Measurements from ENCODE around the gene RNF166. TPM values are rescaled to one million over a fixed set of nuclear protein-coding genes. Genes with fewer than 3 reads are reported as not detected.

The RNF166 gene
- total RNA-seq, 1 experiment from 2014 or later: 33.3 TPM

GRCh38 chr16:88724855-88725555 is 18.8 kb upstream of the RNF166 start:
- Mint-ChIP-seq H3K27me3 (ENCODE audit: unreplicated experiment) (no peaks in the 10 kb centered on the region), H3K9me3 (ENCODE audit: low read depth, unreplicated experiment) (no peaks in the 10 kb centered on the region), H3K4me1 (ENCODE audit: low read depth, unreplicated experiment) (no peaks in the 10 kb centered on the region), H3K4me3 (ENCODE audit: low read depth, unreplicated experiment) (no peak overlapping the region), H3K36me3 (ENCODE audit: insufficient read depth, unreplicated experiment) (peaks cover 73% of the 10 kb centered on the region), H3K27ac (ENCODE audit: unreplicated experiment) (no peak overlapping the region)
- intact Hi-C loops (cut with micrococcal nuclease; ENCODE audit: unreplicated experiment): no loop called here
- DNase-seq: no peak
- BruUV-seq (replicated peaks): no TSS peak
- TF ChIP-seq, protein P1, sequence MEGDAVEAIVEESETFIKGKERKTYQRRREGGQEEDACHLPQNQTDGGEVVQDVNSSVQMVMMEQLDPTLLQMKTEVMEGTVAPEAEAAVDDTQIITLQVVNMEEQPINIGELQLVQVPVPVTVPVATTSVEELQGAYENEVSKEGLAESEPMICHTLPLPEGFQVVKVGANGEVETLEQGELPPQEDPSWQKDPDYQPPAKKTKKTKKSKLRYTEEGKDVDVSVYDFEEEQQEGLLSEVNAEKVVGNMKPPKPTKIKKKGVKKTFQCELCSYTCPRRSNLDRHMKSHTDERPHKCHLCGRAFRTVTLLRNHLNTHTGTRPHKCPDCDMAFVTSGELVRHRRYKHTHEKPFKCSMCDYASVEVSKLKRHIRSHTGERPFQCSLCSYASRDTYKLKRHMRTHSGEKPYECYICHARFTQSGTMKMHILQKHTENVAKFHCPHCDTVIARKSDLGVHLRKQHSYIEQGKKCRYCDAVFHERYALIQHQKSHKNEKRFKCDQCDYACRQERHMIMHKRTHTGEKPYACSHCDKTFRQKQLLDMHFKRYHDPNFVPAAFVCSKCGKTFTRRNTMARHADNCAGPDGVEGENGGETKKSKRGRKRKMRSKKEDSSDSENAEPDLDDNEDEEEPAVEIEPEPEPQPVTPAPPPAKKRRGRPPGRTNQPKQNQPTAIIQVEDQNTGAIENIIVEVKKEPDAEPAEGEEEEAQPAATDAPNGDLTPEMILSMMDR (IDR thresholded peaks at IDR 0.05; ENCODE audit: unreplicated experiment): no peak
- CTCF ChIA-PET: no interaction called here

- no TSS peak for BruUV-seq (replicated peaks)
- Mint-ChIP-seq H3K4me3 (ENCODE audit: low read depth, unreplicated experiment) (no peak overlapping the region), H3K9me3 (ENCODE audit: low read depth, unreplicated experiment) (no peaks in the 10 kb centered on the region), H3K27ac (ENCODE audit: unreplicated experiment) (no peak overlapping the region), H3K27me3 (ENCODE audit: unreplicated experiment) (no peaks in the 10 kb centered on the region), H3K36me3 (ENCODE audit: insufficient read depth, unreplicated experiment) (peaks cover 79% of the 10 kb centered on the region), H3K4me1 (ENCODE audit: low read depth, unreplicated experiment) (no peaks in the 10 kb centered on the region)
- TF ChIP-seq, protein P1 (IDR thresholded peaks at IDR 0.05; ENCODE audit: unreplicated experiment): no peak
- CTCF ChIA-PET: no interaction called here
- intact Hi-C loops (cut with micrococcal nuclease; ENCODE audit: unreplicated experiment): no loop called here
- no peak for DNase-seq
Observed at GRCh38 chr16:88723911-88724310, 17.7 kb upstream of the RNF166 start.

DNA sequence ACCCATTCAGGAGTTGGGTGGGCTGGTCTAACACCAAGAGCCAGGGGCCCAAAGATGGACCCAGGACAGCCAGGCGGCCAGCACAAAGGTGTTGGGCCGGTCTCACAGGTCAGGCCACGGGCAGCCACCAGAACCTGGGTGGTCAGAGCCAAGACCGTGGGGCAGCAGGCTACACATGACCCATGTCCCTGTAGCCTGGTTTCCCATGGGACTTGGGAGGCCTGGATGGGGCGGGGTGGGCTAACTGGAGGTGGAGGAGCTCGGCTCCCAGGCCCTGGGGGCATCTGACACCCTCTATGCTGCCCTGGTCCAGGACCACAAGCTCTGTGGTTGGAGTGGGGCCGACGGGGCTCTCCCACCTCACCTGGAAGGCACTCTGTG is 17.3 kb upstream of the RNF166 start:
- CTCF ChIA-PET: no interaction called here
- Mint-ChIP-seq H3K9me3 (ENCODE audit: low read depth, unreplicated experiment) (no peaks in the 10 kb centered on the region), H3K4me3 (ENCODE audit: low read depth, unreplicated experiment) (no peak overlapping the region), H3K27me3 (ENCODE audit: unreplicated experiment) (no peaks in the 10 kb centered on the region), H3K27ac (ENCODE audit: unreplicated experiment) (no peak overlapping the region), H3K4me1 (ENCODE audit: low read depth, unreplicated experiment) (no peaks in the 10 kb centered on the region), H3K36me3 (ENCODE audit: insufficient read depth, unreplicated experiment) (peaks cover 81% of the 10 kb centered on the region)
- DNase-seq: no peak
- no TSS peak for BruUV-seq (replicated peaks)
- TF ChIP-seq, protein P1 (IDR thresholded peaks at IDR 0.05; ENCODE audit: unreplicated experiment): no peak
- intact Hi-C loops (cut with micrococcal nuclease; ENCODE audit: unreplicated experiment): no loop called here

- CTCF ChIA-PET: no interaction called here
- Mint-ChIP-seq H3K4me1 (ENCODE audit: low read depth, unreplicated experiment) (no peaks in the 10 kb centered on the region), H3K36me3 (ENCODE audit: insufficient read depth, unreplicated experiment) (peaks cover 85% of the 10 kb centered on the region), H3K27me3 (ENCODE audit: unreplicated experiment) (no peaks in the 10 kb centered on the region), H3K9me3 (ENCODE audit: low read depth, unreplicated experiment) (no peaks in the 10 kb centered on the region), H3K4me3 (ENCODE audit: low read depth, unreplicated experiment) (no peak overlapping the region), H3K27ac (ENCODE audit: unreplicated experiment) (no peak overlapping the region)
- intact Hi-C loops (cut with micrococcal nuclease; ENCODE audit: unreplicated experiment): no loop called here
- no peak for DNase-seq
- no TSS peak for BruUV-seq (replicated peaks)
- TF ChIP-seq, protein P1 (IDR thresholded peaks at IDR 0.05; ENCODE audit: unreplicated experiment): no peak
Observed at GRCh38 chr16:88722784-88723506, 16.7 kb upstream of the RNF166 start.
